ENCODE data around the gene BMPR1A. TPM values are rescaled to one million over a fixed set of nuclear protein-coding genes. Genes with fewer than 3 reads are reported as not detected.

BMPR1A gene
- total RNA-seq, 4 donors from 2014 or later: 29.3 to 45.2 (median 38.0) TPM

DNA sequence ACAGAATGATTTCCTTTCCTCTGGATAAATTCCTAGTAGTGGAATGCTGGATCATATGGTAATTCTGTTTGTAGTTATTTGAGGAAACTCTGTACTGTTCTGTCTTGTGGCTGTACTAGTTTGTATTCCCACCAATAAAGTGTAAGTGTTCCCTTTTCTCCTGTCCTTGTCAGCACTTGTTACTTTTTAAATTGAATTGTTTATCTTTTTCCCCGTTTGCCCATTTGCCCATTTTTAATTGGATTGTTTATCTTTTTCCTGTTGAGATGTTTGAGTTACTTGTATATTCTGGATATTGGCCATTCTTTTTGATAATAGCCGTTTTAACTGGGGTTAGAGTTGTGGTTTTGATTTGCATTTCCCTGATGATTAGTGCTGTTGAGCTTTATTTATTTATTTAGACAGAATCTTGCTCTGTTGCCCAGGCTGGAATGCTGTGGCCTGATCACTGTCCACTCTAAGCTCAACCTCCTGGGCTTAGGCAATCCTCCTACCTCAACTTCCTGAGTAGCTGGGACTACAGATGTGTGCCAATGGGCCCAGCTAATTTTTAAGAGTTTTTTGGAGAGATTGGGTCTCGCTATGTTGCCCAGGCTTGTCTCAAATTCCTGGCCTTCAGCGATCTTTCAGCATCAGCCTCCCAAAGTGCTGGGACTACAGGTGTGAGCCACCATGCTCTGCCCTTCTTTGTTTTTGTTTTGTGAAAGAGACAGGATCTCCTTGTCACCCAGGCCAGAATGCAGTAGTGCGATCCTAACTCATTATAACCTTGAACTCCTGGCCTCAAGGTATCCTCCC is 23.0 kb downstream of the BMPR1A start:
- peak overlapping the region; percentile 5 to 32 (median 16) for H3K27ac ChIP-seq
- H3K4me3 ChIP-seq: no peak overlapping the region
- WGBS, 2 donors (ENCODE audit: low coverage in 1 of 2): 54 to 76% methylated on average over 3 to 5 of the region's 5 CpGs

DNA sequence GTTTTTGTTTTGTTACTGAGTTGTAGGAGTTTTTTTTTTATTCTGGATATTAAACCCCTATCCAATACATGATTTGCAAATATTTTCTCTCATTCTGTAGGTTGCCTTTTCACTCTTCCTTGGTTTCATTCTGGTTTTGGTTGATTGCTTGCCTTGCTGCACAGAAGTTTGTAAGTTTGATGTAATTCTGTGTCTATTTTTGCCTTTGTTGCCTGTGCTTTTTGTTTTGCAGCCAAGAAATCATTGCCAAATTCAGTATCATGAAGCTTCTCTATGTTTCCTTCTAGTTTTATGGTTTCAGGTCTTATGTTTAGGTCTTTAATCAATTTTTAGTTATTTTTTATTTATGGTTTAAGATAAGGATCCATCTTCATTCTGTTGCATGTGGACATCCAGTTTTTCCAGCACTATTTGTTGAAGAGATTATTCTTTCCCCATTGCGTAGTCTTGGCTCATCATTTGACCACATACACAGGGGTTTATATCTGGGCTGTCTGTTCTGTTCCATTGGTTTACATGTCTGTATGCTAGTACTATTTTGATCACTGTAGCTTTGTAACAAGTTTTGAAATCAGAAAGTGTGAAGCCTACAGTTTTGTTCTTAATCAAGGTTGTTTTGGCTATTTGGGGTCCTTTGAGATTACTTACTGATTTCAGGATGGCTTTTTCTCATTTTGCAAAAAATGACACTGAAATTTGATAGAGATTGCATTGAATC is 26.4 kb downstream of the BMPR1A start:
- no peaks in the 10 kb centered on the region for H3K9me3 ChIP-seq
- no peak for DNase-seq
- no peak overlapping the region for H3K4me3 ChIP-seq
- no peaks in the 10 kb centered on the region for H3K36me3 ChIP-seq
- H3K4me1 ChIP-seq: peaks cover 11 to 57% (median 28%) of the 10 kb centered on the region in 4 donors
- H3K27ac ChIP-seq: peak overlapping the region; percentile 7 to 50 (median 28)
- H3K27me3 ChIP-seq: no peaks in the 10 kb centered on the region
- in situ Hi-C loops (cut with MboI; ENCODE audit: low pct_ligation_motif_present in 1 of 4, low pct_unique_long_range_greater_than_20kb in 1 of 4, low sequenced_read_pairs in 3 of 4): no loop called here
- intact Hi-C loops (cut with DNase I; ENCODE audit: low total_unique reads): no loop called here
- 50 to 63% methylated on average over 1 of the region's 1 CpG for WGBS, 2 donors (ENCODE audit: low coverage in 1 of 2)
- TF ChIP-seq POLR2AphosphoS5 (IDR thresholded peaks at IDR 0.05) (peak in 1 of 3 donors; percentile 21), EP300 (IDR thresholded peaks at IDR 0.05; ENCODE audit: low read depth) (no peak)

More for the DNA sequence above, 23.0 kb downstream of the BMPR1A start:
- no peak for DNase-seq
- peaks cover 3 to 46% (median 24%) of the 10 kb centered on the region in 4 donors for H3K4me1 ChIP-seq
- H3K9me3 ChIP-seq: no peaks in the 10 kb centered on the region
- TF ChIP-seq, protein P1, sequence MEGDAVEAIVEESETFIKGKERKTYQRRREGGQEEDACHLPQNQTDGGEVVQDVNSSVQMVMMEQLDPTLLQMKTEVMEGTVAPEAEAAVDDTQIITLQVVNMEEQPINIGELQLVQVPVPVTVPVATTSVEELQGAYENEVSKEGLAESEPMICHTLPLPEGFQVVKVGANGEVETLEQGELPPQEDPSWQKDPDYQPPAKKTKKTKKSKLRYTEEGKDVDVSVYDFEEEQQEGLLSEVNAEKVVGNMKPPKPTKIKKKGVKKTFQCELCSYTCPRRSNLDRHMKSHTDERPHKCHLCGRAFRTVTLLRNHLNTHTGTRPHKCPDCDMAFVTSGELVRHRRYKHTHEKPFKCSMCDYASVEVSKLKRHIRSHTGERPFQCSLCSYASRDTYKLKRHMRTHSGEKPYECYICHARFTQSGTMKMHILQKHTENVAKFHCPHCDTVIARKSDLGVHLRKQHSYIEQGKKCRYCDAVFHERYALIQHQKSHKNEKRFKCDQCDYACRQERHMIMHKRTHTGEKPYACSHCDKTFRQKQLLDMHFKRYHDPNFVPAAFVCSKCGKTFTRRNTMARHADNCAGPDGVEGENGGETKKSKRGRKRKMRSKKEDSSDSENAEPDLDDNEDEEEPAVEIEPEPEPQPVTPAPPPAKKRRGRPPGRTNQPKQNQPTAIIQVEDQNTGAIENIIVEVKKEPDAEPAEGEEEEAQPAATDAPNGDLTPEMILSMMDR (IDR thresholded peaks at IDR 0.05): no peak
- TF ChIP-seq POLR2AphosphoS5 (IDR thresholded peaks at IDR 0.05) (no peak), EP300 (IDR thresholded peaks at IDR 0.05; ENCODE audit: low read depth) (no peak), POLR2A (IDR thresholded peaks at IDR 0.05) (no peak)
- no peaks in the 10 kb centered on the region for H3K36me3 ChIP-seq
- intact Hi-C loops (cut with DNase I; ENCODE audit: low total_unique reads): no loop called here
- in situ Hi-C loops (cut with MboI; ENCODE audit: low pct_ligation_motif_present in 1 of 4, low pct_unique_long_range_greater_than_20kb in 1 of 4, low sequenced_read_pairs in 3 of 4): no loop called here
- H3K27me3 ChIP-seq: no peaks in the 10 kb centered on the region

DNA sequence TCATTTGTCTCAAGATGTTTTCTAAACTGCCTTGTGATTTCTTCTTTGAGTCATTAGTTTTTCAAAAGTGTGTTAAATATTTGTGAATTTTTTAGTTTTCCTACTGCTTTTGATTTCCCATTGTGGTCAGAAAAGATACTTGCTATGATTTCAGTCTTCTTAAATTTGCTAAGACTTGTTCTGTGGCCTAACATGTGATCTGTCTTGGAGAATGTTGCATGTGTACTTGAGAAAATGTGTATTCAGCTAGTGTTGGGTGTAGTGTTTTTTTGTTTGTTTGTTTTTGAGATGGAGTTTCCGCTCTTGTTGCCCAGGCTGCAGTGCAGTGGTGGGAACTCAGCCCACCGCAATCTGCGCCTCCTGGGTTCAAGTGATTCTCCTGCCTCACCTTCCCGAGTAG is 28.6 kb downstream of the BMPR1A start:
- H3K9me3 ChIP-seq: no peaks in the 10 kb centered on the region
- peak overlapping the region; percentile 32 to 59 (median 50) for H3K27ac ChIP-seq
- intact Hi-C loops (cut with DNase I; ENCODE audit: low total_unique reads) (no loop called here), in situ Hi-C loops (cut with MboI; ENCODE audit: low pct_ligation_motif_present in 1 of 4, low pct_unique_long_range_greater_than_20kb in 1 of 4, low sequenced_read_pairs in 3 of 4) (no loop called here)
- 80 to 87% methylated on average over 2 to 4 of the region's 4 CpGs for WGBS, 2 donors (ENCODE audit: low coverage in 1 of 2)
- no peak overlapping the region for H3K4me3 ChIP-seq
- no peaks in the 10 kb centered on the region for H3K36me3 ChIP-seq
- peaks cover 11 to 50% (median 25%) of the 10 kb centered on the region in 4 donors for H3K4me1 ChIP-seq
- TF ChIP-seq POLR2A (IDR thresholded peaks at IDR 0.05): no peak
- no peak for TF ChIP-seq EP300 (IDR thresholded peaks at IDR 0.05; ENCODE audit: low read depth)
- no peak for TF ChIP-seq POLR2AphosphoS5 (IDR thresholded peaks at IDR 0.05)
- TF ChIP-seq, protein P1 (IDR thresholded peaks at IDR 0.05): no peak
- no peaks in the 10 kb centered on the region for H3K27me3 ChIP-seq
- no peak for DNase-seq

DNA sequence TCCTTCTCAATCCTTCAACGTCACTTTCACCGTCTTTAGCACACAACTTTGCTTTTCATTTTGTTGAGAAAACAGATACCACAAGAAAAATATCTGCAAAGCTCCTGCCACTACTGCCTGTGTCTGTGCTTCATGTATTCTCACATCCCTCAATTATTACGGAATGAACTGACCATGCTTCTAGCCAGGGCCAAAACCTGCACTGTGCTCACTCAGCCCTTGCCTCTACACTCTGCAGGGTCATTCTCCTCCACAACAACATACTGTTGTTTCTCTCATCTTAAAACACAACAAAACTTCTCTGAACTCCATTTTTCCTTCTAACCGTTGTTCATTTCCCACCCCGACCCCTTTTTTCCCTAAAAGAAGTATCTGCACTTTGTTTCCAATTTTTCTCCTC is 29.5 kb downstream of the BMPR1A start:
- no peaks in the 10 kb centered on the region for H3K27me3 ChIP-seq
- no peak for DNase-seq
- intact Hi-C loops (cut with DNase I; ENCODE audit: low total_unique reads): no loop called here
- peaks cover 11 to 50% (median 25%) of the 10 kb centered on the region in 4 donors for H3K4me1 ChIP-seq
- no peak overlapping the region for H3K4me3 ChIP-seq
- no peaks in the 10 kb centered on the region for H3K36me3 ChIP-seq
- no peaks in the 10 kb centered on the region for H3K9me3 ChIP-seq
- TF ChIP-seq POLR2A (IDR thresholded peaks at IDR 0.05): no peak
- no peak for TF ChIP-seq EP300 (IDR thresholded peaks at IDR 0.05; ENCODE audit: low read depth)
- TF ChIP-seq, protein P1 (IDR thresholded peaks at IDR 0.05): no peak
- no peak for TF ChIP-seq POLR2AphosphoS5 (IDR thresholded peaks at IDR 0.05)
- in situ Hi-C loops (cut with MboI; ENCODE audit: low pct_ligation_motif_present in 1 of 4, low pct_unique_long_range_greater_than_20kb in 1 of 4, low sequenced_read_pairs in 3 of 4): no loop called here
- H3K27ac ChIP-seq: peak overlapping the region; percentile 32 to 59 (median 50)
- WGBS, 2 donors (ENCODE audit: low coverage in 1 of 2): 56 to 57% methylated on average over 5 of the region's 5 CpGs
